ENCODE results near the gene TPD52L3. TPM values are rescaled to one million over a fixed set of nuclear protein-coding genes. Genes with fewer than 3 reads are reported as not detected.

Gene TPD52L3
- total RNA-seq, 2 donors from 2014 or later = 0.42 TPM; not detected in 1

DNA sequence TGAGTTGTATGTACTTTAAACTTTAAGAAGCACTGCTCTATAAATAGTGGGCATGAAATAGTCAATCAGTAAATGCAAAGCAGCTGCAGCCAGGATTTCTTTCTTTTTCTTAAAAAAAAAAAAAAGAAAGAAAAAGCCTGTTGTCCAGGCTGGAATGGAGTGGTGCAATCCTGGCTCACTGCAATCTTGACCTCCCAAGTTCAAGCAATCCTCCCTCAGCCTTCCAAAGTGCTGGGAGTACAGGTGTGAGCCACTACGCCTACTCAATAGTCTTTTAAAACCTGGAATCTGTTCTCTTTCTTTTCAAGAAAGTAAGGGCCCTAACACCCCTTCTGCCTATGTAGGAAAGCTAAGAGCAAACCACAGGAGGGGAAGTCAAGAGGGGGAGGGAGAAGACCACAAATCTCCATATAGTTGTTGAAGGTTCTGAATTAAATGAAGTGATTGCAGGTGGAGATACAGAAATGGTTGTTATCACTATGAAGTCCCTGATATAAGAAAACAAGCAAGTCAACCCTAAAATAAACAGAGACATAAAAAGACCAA, 20.6 kb upstream of the TPD52L3 start:
- no peak overlapping the region for H3K4me3 ChIP-seq
- DNase-seq (ENCODE audit: low spot score) = no peak
- no peak for TF ChIP-seq CTCF (IDR thresholded peaks at IDR 0.05)
- H3K9me3 ChIP-seq = no peaks in the 10 kb centered on the region
- H3K27ac ChIP-seq = no peak overlapping the region
- ATAC-seq (ENCODE audit: insufficient number of reproducible peaks, low FRiP score, low read depth) = no peak
- no peaks in the 10 kb centered on the region for H3K36me3 ChIP-seq
- H3K4me1 ChIP-seq (ENCODE audit: control insufficient read depth in 1 of 2, low read depth in 2 of 2) = no peaks in the 10 kb centered on the region
- no peaks in the 10 kb centered on the region for H3K27me3 ChIP-seq (replicated peaks; ENCODE audit: insufficient read depth)

DNA sequence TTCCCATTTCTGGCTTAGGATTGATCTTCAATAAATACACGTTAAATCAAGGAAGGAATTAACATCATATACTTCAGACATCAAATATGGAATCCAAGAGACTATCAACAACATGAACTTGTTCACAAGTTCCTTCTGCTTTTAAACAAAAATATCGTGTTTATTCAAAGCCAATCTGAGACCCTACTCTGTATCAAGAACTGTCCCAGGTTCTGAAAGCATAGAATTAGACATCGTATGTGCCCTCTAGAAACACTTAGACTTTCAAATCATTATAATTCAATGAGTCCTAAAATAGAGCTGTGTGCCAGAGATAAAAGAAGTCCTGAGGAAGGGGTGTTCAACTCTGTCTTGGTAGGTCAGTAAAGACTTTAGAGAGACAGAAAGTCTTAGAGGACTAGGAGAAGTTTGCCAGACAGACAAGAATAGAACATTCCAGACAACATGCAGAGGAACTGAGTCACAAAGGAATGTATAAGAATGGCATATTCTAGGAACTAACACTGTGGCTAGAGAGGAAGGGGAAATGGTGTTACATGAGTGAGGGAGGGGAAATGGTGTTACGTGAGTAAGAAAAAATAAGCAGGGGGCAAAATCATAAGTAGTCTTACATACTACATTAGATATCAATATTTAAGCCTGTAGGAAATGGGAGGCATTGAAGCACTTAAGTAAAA, 2.9 kb downstream of the TPD52L3 start:
- H3K4me3 ChIP-seq = no peak overlapping the region
- H3K27ac ChIP-seq = no peak overlapping the region
- TF ChIP-seq CTCF (IDR thresholded peaks at IDR 0.05) = no peak
- H3K4me1 ChIP-seq (ENCODE audit: control insufficient read depth in 1 of 2, low read depth in 2 of 2) = no peaks in the 10 kb centered on the region
- ATAC-seq (ENCODE audit: insufficient number of reproducible peaks, low FRiP score, low read depth) (no peak), DNase-seq (ENCODE audit: low spot score) (no peak)
- H3K9me3 ChIP-seq = peaks cover 8% of the 10 kb centered on the region
- no peaks in the 10 kb centered on the region for H3K27me3 ChIP-seq (replicated peaks; ENCODE audit: insufficient read depth)
- H3K36me3 ChIP-seq = no peaks in the 10 kb centered on the region

DNA sequence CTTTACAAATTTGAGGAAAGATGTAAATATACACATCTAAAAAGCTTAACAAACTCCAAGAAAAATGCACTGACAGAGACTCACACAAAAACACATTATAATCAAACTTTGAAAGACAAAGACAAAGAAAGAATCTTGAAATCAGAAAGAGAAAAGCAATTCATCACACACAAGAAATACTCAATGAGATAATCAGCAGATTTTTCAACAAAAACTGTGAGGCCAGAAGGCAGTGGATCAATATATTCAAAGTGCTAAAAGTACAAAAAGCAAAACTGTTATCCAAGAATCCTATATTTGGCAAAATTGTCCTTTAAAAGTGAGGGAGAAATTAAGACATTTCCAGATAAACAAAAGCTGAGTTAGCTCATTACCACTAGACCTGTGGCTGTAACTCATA, 6.1 kb downstream of the TPD52L3 start:
- no peak overlapping the region for H3K27ac ChIP-seq
- H3K4me1 ChIP-seq (ENCODE audit: control insufficient read depth in 1 of 2, low read depth in 2 of 2) = no peaks in the 10 kb centered on the region
- no peak overlapping the region for H3K4me3 ChIP-seq
- TF ChIP-seq CTCF (IDR thresholded peaks at IDR 0.05) = no peak
- H3K9me3 ChIP-seq = peaks cover 9% of the 10 kb centered on the region
- no peaks in the 10 kb centered on the region for H3K27me3 ChIP-seq (replicated peaks; ENCODE audit: insufficient read depth)
- no peak for DNase-seq (ENCODE audit: low spot score)
- H3K36me3 ChIP-seq = no peaks in the 10 kb centered on the region
- ATAC-seq (ENCODE audit: insufficient number of reproducible peaks, low FRiP score, low read depth) = no peak

GRCh38 chr9:6348766-6349165, 20.6 kb downstream of the TPD52L3 start:
- no peaks in the 10 kb centered on the region for H3K9me3 ChIP-seq
- no peak for TF ChIP-seq CTCF (IDR thresholded peaks at IDR 0.05)
- no peak overlapping the region for H3K27ac ChIP-seq
- DNase-seq (ENCODE audit: low spot score) = no peak
- no peaks in the 10 kb centered on the region for H3K27me3 ChIP-seq (replicated peaks; ENCODE audit: insufficient read depth)
- H3K4me3 ChIP-seq = no peak overlapping the region
- no peaks in the 10 kb centered on the region for H3K36me3 ChIP-seq
- no peaks in the 10 kb centered on the region for H3K4me1 ChIP-seq (ENCODE audit: control insufficient read depth in 1 of 2, low read depth in 2 of 2)
- ATAC-seq (ENCODE audit: insufficient number of reproducible peaks, low FRiP score, low read depth) = no peak

GRCh38 chr9:6351737-6352136, 23.6 kb downstream of the TPD52L3 start:
- ATAC-seq (ENCODE audit: insufficient number of reproducible peaks, low FRiP score, low read depth) (no peak), DNase-seq (ENCODE audit: low spot score) (no peak)
- no peak overlapping the region for H3K4me3 ChIP-seq
- no peak overlapping the region for H3K27ac ChIP-seq
- H3K27me3 ChIP-seq (replicated peaks; ENCODE audit: insufficient read depth) = no peaks in the 10 kb centered on the region
- no peaks in the 10 kb centered on the region for H3K36me3 ChIP-seq
- no peak for TF ChIP-seq CTCF (IDR thresholded peaks at IDR 0.05)
- no peaks in the 10 kb centered on the region for H3K9me3 ChIP-seq
- no peaks in the 10 kb centered on the region for H3K4me1 ChIP-seq (ENCODE audit: control insufficient read depth in 1 of 2, low read depth in 2 of 2)
